NCI-H748 treated with DMSO at 0.1 percent for 48 hours (cell line): ENCODE data around the gene YIF1A.
A peak's percentile ranks its signal among the peaks of the same experiment; 100 is the strongest.
"Not testable (repeated sequence)": the region's sequence is repeated elsewhere in the genome, so short reads cannot be mapped to it uniquely, and the experiment has no call there.

Source experiments
- DNase-seq: peaks from one replicate; lab custom pipeline; 2025; lab: John Stamatoyannopoulos, UW

YIF1A gene

GRCh38 chr11:66311965-66312548, 23.1 kb upstream of the YIF1A start:
- DNase-seq, result peak; percentile 93

- DNase-seq, result no peak
Observed at GRCh38 chr11:66311470-66311964, 22.6 kb upstream of the YIF1A start.

GRCh38 chr11:66310803-66311440, 22.0 kb upstream of the YIF1A start:
- not testable (repeated sequence) for DNase-seq

- DNase-seq, result no peak
Observed at GRCh38 chr11:66310324-66310723, 21.4 kb upstream of the YIF1A start.

- no peak for DNase-seq
Observed at GRCh38 chr11:66309475-66309874, 20.5 kb upstream of the YIF1A start.

GRCh38 chr11:66302656-66303055, 13.7 kb upstream of the YIF1A start:
- no peak for DNase-seq

GRCh38 chr11:66299186-66299585, 10.2 kb upstream of the YIF1A start:
- DNase-seq, result no peak

GRCh38 chr11:66297610-66298009, 8.7 kb upstream of the YIF1A start:
- DNase-seq, result no peak

- DNase-seq, result no peak
Observed at GRCh38 chr11:66294626-66295620, 6.0 kb upstream of the YIF1A start.

- no peak for DNase-seq
Observed at GRCh38 chr11:66293777-66294625, 5.1 kb upstream of the YIF1A start.

GRCh38 chr11:66293352-66293751, 4.4 kb upstream of the YIF1A start:
- DNase-seq, result no peak

GRCh38 chr11:66292543-66293332, 3.8 kb upstream of the YIF1A start:
- DNase-seq, result no peak

- no peak for DNase-seq
Observed at GRCh38 chr11:66291706-66292542, 3.0 kb upstream of the YIF1A start, which contains the start of gene TMEM151A. TMEM151A (plus strand) TSS chr11:66291894; CDS start chr11:66292014, 120 bp downstream.

GRCh38 chr11:66291303-66291705, 2.4 kb upstream of the YIF1A start:
- DNase-seq, result no peak

- DNase-seq, result no peak
Observed at GRCh38 chr11:66290330-66290621, 1.3 kb upstream of the YIF1A start.

- peak; percentile 67 for DNase-seq
Observed at GRCh38 chr11:66289548-66290329, 796 bp upstream of the YIF1A start.

GRCh38 chr11:66287889-66288670, 863 bp downstream of the YIF1A start:
- DNase-seq, result no peak

- no peak for DNase-seq
Observed at GRCh38 chr11:66287211-66287888, 1.6 kb downstream of the YIF1A start.
